Activated CD4-positive, CD25-positive, alpha-beta regulatory T cell treated with anti-CD3 and anti-CD28 coated beads, Interleukin-2, amount 50 U/mL, for 16 hours (primary cell): ENCODE results near the gene OTOL1.
"Not testable (repeated sequence)": the region's sequence is repeated elsewhere in the genome, so short reads cannot be mapped to it uniquely, and the experiment has no call there.

Source experiments
- DNase-seq: peaks from one replicate; pipeline ENCODE4 v3.0.0-alpha.2; 2020; ENCODE audit warnings: low read depth, low spot score

OTOL1 gene

GRCh38 chr3:161496508-161496907 lies at the start of gene OTOL1:
OTOL1 (plus strand) TSS chr3:161496808; CDS start chr3:161496808, 0 bp downstream.
- no peak for DNase-seq

- no peak for DNase-seq
Observed at GRCh38 chr3:161449785-161450184, 46.8 kb upstream of the OTOL1 start.

- no peak for DNase-seq
Observed at GRCh38 chr3:161452179-161452578, 44.4 kb upstream of the OTOL1 start.

GRCh38 chr3:161454615-161455014 lies 42.0 kb upstream of the OTOL1 start:
- DNase-seq: no peak

- no peak for DNase-seq
Observed at GRCh38 chr3:161455962-161456361, 40.6 kb upstream of the OTOL1 start.

GRCh38 chr3:161462138-161462537 lies 34.5 kb upstream of the OTOL1 start:
- no peak for DNase-seq

GRCh38 chr3:161471211-161471610 lies 25.4 kb upstream of the OTOL1 start:
- DNase-seq: no peak

GRCh38 chr3:161474139-161474538 lies 22.5 kb upstream of the OTOL1 start:
- no peak for DNase-seq

- DNase-seq: no peak
Observed at GRCh38 chr3:161474741-161475140, 21.9 kb upstream of the OTOL1 start.

- DNase-seq: no peak
Observed at GRCh38 chr3:161475206-161475605, 21.4 kb upstream of the OTOL1 start.

GRCh38 chr3:161475905-161476304 lies 20.7 kb upstream of the OTOL1 start:
- no peak for DNase-seq

GRCh38 chr3:161484226-161484625 lies 12.4 kb upstream of the OTOL1 start:
- no peak for DNase-seq

- not testable (repeated sequence) for DNase-seq
Observed at GRCh38 chr3:161488284-161488683, 8.3 kb upstream of the OTOL1 start.

- DNase-seq: no peak
Observed at GRCh38 chr3:161489395-161489794, 7.2 kb upstream of the OTOL1 start.

- DNase-seq: not testable (repeated sequence)
Observed at GRCh38 chr3:161490845-161491244, 5.8 kb upstream of the OTOL1 start.

- no peak for DNase-seq
Observed at GRCh38 chr3:161498259-161498921, 1.8 kb downstream of the OTOL1 start.

GRCh38 chr3:161500068-161500796 lies 3.6 kb downstream of the OTOL1 start:
- no peak for DNase-seq

- DNase-seq: no peak
Observed at GRCh38 chr3:161503271-161503670, 6.7 kb downstream of the OTOL1 start.

GRCh38 chr3:161508852-161509477 lies 12.4 kb downstream of the OTOL1 start:
- DNase-seq: no peak

- no peak for DNase-seq
Observed at GRCh38 chr3:161510510-161511260, 14.1 kb downstream of the OTOL1 start.

GRCh38 chr3:161523916-161524315 lies 27.3 kb downstream of the OTOL1 start:
- DNase-seq: no peak

- no peak for DNase-seq
Observed at GRCh38 chr3:161531930-161532329, 35.3 kb downstream of the OTOL1 start.
